Measurements from ENCODE around the gene SH2D2A. TPM values are rescaled to one million over a fixed set of nuclear protein-coding genes. Genes with fewer than 3 reads are reported as not detected.

Gene SH2D2A
- total and polyA plus RNA-seq, 2 experiments from 2014 or later: 0.43 TPM; not detected in 1

DNA sequence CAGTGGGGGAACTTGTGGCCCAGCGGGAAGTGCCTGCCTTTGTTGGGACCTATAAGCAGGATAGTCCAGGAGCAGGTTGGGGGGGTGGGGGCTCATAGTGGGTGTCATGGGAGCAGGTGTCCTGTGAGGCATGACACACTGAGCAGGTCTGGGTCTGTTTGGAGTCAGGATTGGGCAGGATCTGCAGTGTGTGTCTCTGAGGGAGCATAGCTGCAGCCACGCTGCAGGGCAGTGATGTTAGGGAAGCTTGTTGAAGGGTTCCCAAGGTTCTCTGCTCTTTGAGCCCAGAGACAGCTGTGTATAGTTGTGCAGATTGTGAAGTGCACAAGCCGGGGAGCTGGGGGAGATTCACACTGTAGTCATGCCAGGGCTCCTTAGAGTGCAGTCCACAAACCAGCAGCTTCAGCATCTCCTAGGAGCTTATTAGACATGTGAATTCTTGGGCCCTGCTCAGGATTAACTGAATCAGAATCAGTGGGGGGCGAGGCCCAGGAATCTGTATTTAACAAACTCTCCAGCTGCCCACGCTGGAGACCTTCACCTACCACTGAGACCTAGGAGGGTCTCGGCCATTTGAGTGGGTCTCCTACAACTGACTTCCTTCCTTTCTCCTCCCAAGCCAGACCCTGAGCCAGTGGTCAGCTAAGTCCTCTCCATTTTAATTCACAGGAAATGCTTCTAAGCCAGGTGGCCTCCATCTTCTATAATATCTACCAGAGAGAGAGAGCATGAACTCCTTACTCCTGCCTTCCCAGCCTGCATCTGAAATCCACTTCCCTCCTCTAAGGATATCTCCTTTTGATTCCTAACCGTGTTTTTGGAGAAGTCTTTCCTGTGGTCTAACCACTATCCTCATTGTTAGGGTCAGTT lies 31.2 kb upstream of the SH2D2A start:
- 50 to 57% methylated on average over 7 of the region's 7 CpGs for WGBS, 2 experiments (ENCODE audit: low coverage in 1 of 2, low lambda C conversion rate in 2 of 2, missing lambda C conversion rate in 2 of 2)
- Histone ChIP-seq H3K9ac (no peak overlapping the region), H3K4me3 (no peak overlapping the region), H3K27me3 (replicated peaks; ENCODE audit: insufficient read depth) (peaks cover 54% of the 10 kb centered on the region), H3K4me2 (ENCODE audit: unreplicated experiment) (no peak overlapping the region), H3K79me2 (ENCODE audit: insufficient read depth) (no peaks in the 10 kb centered on the region), H3K27ac (no peak overlapping the region), H3K9me3 (ENCODE audit: low read depth) (no peaks in the 10 kb centered on the region), H3K4me1 (ENCODE audit: insufficient read depth) (no peaks in the 10 kb centered on the region), H3F3A (ENCODE audit: insufficient read depth) (no peaks in the 10 kb centered on the region), H3K9me2 (ENCODE audit: insufficient read depth) (no peaks in the 10 kb centered on the region), H3K36me3 (ENCODE audit: low read depth) (no peaks in the 10 kb centered on the region), H4K20me1 (ENCODE audit: insufficient read depth) (no peaks in the 10 kb centered on the region), H2AFZ (no peak overlapping the region)
- DNase-seq: no peak
- in situ Hi-C loops (cut with MboI): no loop called here
- TF ChIP-seq EZH2phosphoT487 (IDR thresholded peaks at IDR 0.05; ENCODE audit: insufficient read depth, low read depth) (no peak), EZH2 (IDR thresholded peaks at IDR 0.05; ENCODE audit: insufficient read depth, poor library complexity, severe bottlenecking) (no peak)

DNA sequence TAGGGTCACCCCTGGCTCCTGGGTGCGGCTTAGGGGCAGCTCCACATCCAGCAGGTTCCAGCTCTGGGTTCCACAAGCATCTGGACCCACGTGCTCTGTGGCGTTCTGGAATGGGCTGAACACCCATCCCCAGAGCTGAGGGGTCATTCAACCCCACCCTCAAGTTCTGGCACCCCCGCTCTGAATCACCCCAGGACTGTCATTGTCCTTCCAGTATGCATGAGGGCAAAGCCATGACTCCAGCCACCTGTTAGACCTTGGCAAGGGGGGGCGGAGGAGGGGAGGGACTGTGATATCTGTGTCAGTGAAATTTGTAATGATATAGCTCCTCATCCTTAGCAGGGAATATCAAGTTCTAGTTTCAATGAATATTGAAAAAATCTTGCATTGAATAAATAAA lies 30.0 kb upstream of the SH2D2A start:
- DNase-seq: no peak
- Histone ChIP-seq H3K4me2 (ENCODE audit: unreplicated experiment) (no peak overlapping the region), H3K27me3 (replicated peaks; ENCODE audit: insufficient read depth) (peaks cover 56% of the 10 kb centered on the region), H3K4me3 (no peak overlapping the region), H3K9me2 (ENCODE audit: insufficient read depth) (no peaks in the 10 kb centered on the region), H3K9ac (no peak overlapping the region), H3K79me2 (ENCODE audit: insufficient read depth) (no peaks in the 10 kb centered on the region), H3K36me3 (ENCODE audit: low read depth) (no peaks in the 10 kb centered on the region), H3K4me1 (ENCODE audit: insufficient read depth) (no peaks in the 10 kb centered on the region), H3K9me3 (ENCODE audit: low read depth) (no peaks in the 10 kb centered on the region), H3F3A (ENCODE audit: insufficient read depth) (no peaks in the 10 kb centered on the region), H2AFZ (no peak overlapping the region), H4K20me1 (ENCODE audit: insufficient read depth) (no peaks in the 10 kb centered on the region), H3K27ac (no peak overlapping the region)
- TF ChIP-seq EZH2 (IDR thresholded peaks at IDR 0.05; ENCODE audit: insufficient read depth, poor library complexity, severe bottlenecking) (no peak), EZH2phosphoT487 (IDR thresholded peaks at IDR 0.05; ENCODE audit: insufficient read depth, low read depth) (no peak)
- in situ Hi-C loops (cut with MboI): no loop called here
- WGBS, 2 experiments (ENCODE audit: low coverage in 1 of 2, low lambda C conversion rate in 2 of 2, missing lambda C conversion rate in 2 of 2): 92 to 98% methylated on average over 3 to 5 of the region's 5 CpGs

DNA sequence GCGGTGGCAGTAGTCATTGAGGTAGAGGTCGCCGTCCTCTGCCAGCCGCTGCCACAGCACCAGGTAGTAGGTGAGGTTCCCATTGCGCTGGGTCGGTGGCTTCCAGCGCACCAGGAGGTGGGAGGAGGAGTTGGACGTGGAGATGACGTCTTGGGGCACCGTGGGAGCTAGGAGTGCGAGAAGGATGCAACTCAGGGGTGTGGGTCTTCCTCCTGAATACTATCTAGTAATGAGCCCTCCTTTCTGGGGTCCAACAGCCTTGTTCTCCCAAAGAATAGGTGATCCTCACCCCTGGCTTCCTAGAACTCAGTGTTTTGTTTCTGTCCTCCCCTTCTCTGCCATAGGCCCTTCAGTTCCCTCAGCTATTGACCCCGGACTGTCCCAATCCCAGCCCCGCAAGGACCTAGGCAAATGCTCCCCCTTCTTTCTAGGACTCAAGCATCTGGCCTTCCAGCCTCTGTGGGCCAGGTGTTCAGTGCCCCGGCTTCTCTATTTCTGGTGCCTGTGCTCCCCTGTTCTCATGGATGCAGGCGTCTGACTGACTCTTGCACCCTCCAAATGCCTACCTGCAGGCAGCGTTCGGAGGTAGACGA lies 29.4 kb upstream of the SH2D2A start:
- H3K9me2 ChIP-seq (ENCODE audit: insufficient read depth): no peaks in the 10 kb centered on the region
- H3K36me3 ChIP-seq (ENCODE audit: low read depth): no peaks in the 10 kb centered on the region
- H3K4me3 ChIP-seq: no peak overlapping the region
- H3F3A ChIP-seq (ENCODE audit: insufficient read depth): no peaks in the 10 kb centered on the region
- no peaks in the 10 kb centered on the region for H4K20me1 ChIP-seq (ENCODE audit: insufficient read depth)
- no peak for DNase-seq
- WGBS, 2 experiments (ENCODE audit: low coverage in 1 of 2, low lambda C conversion rate in 2 of 2, missing lambda C conversion rate in 2 of 2): 48 to 49% methylated on average over 18 of the region's 18 CpGs
- no peaks in the 10 kb centered on the region for H3K79me2 ChIP-seq (ENCODE audit: insufficient read depth)
- no peak overlapping the region for H2AFZ ChIP-seq
- in situ Hi-C loops (cut with MboI): no loop called here
- TF ChIP-seq EZH2 (IDR thresholded peaks at IDR 0.05; ENCODE audit: insufficient read depth, poor library complexity, severe bottlenecking) (no peak), EZH2phosphoT487 (IDR thresholded peaks at IDR 0.05; ENCODE audit: insufficient read depth, low read depth) (no peak)
- no peak overlapping the region for H3K27ac ChIP-seq
- no peak overlapping the region for H3K4me2 ChIP-seq (ENCODE audit: unreplicated experiment)
- no peak overlapping the region for H3K9ac ChIP-seq
- no peaks in the 10 kb centered on the region for H3K9me3 ChIP-seq (ENCODE audit: low read depth)
- peaks cover 57% of the 10 kb centered on the region for H3K27me3 ChIP-seq (replicated peaks; ENCODE audit: insufficient read depth)
- H3K4me1 ChIP-seq (ENCODE audit: insufficient read depth): no peaks in the 10 kb centered on the region

- H3K9me3 ChIP-seq (ENCODE audit: low read depth): no peaks in the 10 kb centered on the region
- WGBS, 2 experiments (ENCODE audit: low coverage in 1 of 2, low lambda C conversion rate in 2 of 2, missing lambda C conversion rate in 2 of 2): 4 to 5% methylated on average over 50 to 60 of the region's 69 CpGs
- no peaks in the 10 kb centered on the region for H3K9me2 ChIP-seq (ENCODE audit: insufficient read depth)
- no peak for TF ChIP-seq EZH2 (IDR thresholded peaks at IDR 0.05; ENCODE audit: insufficient read depth, poor library complexity, severe bottlenecking)
- TF ChIP-seq EZH2phosphoT487 (IDR thresholded peaks at IDR 0.05; ENCODE audit: insufficient read depth, low read depth): no peak
- H3K9ac ChIP-seq: no peak overlapping the region
- H4K20me1 ChIP-seq (ENCODE audit: insufficient read depth): no peaks in the 10 kb centered on the region
- no peak overlapping the region for H3K4me3 ChIP-seq
- H3K4me1 ChIP-seq (ENCODE audit: insufficient read depth): no peaks in the 10 kb centered on the region
- H3F3A ChIP-seq (ENCODE audit: insufficient read depth): no peaks in the 10 kb centered on the region
- H2AFZ ChIP-seq: no peak overlapping the region
- H3K4me2 ChIP-seq (ENCODE audit: unreplicated experiment): no peak overlapping the region
- peaks cover 60% of the 10 kb centered on the region for H3K27me3 ChIP-seq (replicated peaks; ENCODE audit: insufficient read depth)
- H3K79me2 ChIP-seq (ENCODE audit: insufficient read depth): no peaks in the 10 kb centered on the region
- no peaks in the 10 kb centered on the region for H3K36me3 ChIP-seq (ENCODE audit: low read depth)
- H3K27ac ChIP-seq: no peak overlapping the region
- DNase-seq: peak; percentile 48
- in situ Hi-C loops (cut with MboI): no loop called here
These were observed 28.7 kb upstream of the SH2D2A start for GRCh38 chr1:156845055-156845952.
